ENCODE data around the gene LY86.

- TF ChIP-seq POLR2AphosphoS5 (IDR thresholded peaks at IDR 0.05; ENCODE audit: insufficient read depth, low read depth, low read length) (no peak), EZH2 (IDR thresholded peaks at IDR 0.05; ENCODE audit: borderline replicate concordance, low read depth, low read length, severe bottlenecking) (no peak), POLR2A (IDR thresholded peaks at IDR 0.05; ENCODE audit: low read depth, low read length) (no peak), CTCF (IDR thresholded peaks at IDR 0.05; ENCODE audit: extremely low read depth in 1 of 2, insufficient read depth in 1 of 2, low read depth in 1 of 2, low read length in 2 of 2) (no peak), FOS (IDR thresholded peaks at IDR 0.05; ENCODE audit: borderline replicate concordance, insufficient read depth, low read length) (no peak), MAX (IDR thresholded peaks at IDR 0.05; ENCODE audit: insufficient read depth, insufficient read length) (no peak), JUN (IDR thresholded peaks at IDR 0.05; ENCODE audit: borderline replicate concordance, insufficient read depth, insufficient read length, low read depth) (peak; percentile 46)
These were observed 101.1 kb downstream of the LY86 start for GRCh38 chr6:6689400-6690143.
